GM19035 (cell line): ENCODE results near the gene C2CD2.

Source experiments
- ATAC-seq: cut with Tn5 transposase; IDR thresholded peaks from one replicate; pipeline ENCODE4 v1.9.1; 2021; ENCODE audit not compliant: unreplicated experiment

The C2CD2 gene

GRCh38 chr21:41914965-41915364 lies 38.9 kb downstream of the C2CD2 start:
- no peak for ATAC-seq

- ATAC-seq, result no peak
Measured at GRCh38 chr21:41914358-41914757, 39.5 kb downstream of the C2CD2 start.

GRCh38 chr21:41913230-41913629 lies 40.6 kb downstream of the C2CD2 start:
- ATAC-seq, result no peak

DNA sequence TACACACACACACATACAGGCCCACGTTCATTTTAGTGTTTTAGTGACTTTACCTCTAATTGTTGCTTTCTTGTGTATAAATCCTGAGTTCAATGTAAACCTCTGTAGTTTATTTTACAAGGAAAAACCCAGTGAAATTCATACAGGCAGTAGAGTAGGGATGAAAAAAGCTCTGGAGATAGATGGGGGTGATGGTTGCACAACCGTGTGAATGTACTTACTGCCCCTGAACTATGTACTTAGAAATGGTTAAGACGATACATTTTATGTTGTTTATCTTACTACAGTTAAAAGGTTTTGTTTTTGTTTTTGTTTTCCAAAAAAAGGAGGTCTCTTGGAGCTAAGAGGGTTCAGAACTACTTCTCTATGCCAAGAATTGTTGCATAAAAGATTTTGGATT lies 45.0 kb downstream of the C2CD2 start:
- no peak for ATAC-seq

- no peak for ATAC-seq
Measured at GRCh38 chr21:41907496-41908258, 46.1 kb downstream of the C2CD2 start.

DNA sequence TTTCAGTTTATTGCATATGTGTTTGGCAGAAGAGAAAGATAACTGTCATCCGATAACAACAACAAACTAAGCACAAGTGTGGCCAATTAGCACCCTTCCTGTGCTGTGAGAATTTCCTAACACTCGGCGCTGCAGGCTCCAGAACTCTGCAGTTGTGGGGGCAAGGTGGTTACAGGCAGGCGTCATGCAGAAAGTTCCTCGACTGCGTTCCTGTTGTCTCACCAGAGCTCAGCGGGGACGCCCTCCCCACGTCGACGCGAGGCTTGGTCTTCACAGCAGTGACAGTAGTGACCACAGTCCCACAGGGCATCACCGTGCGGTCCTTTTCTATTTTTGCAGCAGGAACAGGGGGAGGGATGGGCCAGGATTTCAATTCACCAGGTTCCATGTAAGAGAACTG lies 47.0 kb downstream of the C2CD2 start:
- ATAC-seq, result no peak

GRCh38 chr21:41903559-41904351 lies 50.1 kb downstream of the C2CD2 start:
- no peak for ATAC-seq

DNA sequence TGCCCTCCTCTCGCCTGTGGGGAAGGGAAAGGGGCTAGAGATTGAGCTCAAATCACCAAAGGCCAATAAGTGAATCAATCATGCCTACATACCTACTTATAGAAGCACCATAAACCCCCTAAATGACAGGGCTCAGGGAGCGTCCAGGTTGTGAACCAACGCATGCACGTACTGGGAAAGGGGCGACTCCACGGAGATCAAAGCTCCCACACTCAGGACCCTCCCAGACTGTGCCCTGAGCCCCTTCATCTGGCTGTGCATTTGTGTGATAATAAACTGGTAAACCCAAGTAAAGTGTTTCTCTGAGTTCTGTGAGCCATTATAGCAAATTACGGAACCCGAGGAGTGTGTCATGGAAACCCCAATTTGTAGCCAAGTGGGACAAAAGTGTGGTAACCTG lies 50.9 kb downstream of the C2CD2 start:
- no peak for ATAC-seq

- ATAC-seq, result no peak
Measured at GRCh38 chr21:41901782-41902181, 52.0 kb downstream of the C2CD2 start.

DNA sequence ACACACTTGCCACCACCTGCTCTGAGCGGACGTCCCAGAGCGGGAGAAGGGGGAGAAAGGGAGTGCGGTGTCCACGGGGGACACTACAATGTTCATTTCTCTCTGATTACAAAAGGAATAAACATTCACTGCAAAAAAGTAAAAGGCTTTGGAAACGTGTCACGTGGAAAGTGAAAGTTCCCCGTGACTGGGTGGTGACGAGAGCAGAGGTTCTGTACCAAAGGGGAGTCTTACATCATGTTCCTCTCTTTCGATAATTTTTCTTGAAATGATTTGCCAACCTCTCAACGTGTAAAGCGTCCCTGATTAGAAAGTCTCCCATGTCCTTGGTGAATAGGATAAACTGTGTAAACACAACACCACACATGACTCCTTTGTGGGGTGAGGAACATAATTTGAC lies 52.7 kb downstream of the C2CD2 start:
- ATAC-seq, result no peak

DNA sequence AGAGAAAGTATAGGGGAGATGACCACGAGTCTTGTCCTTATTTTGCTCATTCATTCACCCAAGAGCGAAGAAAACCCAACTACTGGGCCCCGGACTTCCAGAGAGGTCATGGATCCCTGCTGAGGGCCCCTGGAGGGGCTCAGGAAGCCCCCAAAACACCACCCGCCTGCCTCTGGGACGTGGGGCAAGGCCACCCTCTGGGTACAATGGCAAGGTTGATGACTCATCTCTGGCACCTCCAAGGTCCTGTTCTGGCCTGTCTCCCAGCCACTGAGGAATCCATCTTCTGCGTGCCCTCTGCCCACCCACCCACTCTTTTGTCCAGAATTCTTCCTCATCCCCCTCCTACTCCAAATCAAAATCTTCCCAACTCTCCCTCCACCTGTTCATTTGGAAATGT lies 53.4 kb downstream of the C2CD2 start:
- no peak for ATAC-seq

GRCh38 chr21:41899426-41900202 lies 54.2 kb downstream of the C2CD2 start:
- no peak for ATAC-seq

DNA sequence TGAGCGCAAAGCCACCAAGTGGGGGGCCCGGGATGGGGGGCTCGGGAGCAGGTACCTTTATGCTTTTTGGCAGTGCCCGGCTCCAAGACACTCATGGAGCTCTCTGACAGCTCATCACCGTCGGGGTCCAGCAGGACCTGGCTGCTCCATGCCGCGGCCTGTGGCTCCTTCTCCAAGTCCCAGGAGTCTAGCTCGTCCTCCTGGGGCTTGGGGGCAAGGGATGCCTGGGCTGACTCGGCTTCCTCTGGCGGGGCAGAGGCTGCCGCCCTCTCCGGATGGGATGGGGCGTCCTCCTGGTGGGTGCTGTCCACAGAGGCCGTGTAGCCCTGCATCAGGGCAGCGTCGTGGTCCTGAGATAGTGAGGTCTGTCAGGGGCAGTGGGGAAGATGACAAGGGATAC lies 54.8 kb downstream of the C2CD2 start:
- ATAC-seq, result no peak

GRCh38 chr21:41897700-41898099 lies 56.1 kb downstream of the C2CD2 start:
- no peak for ATAC-seq

GRCh38 chr21:41897047-41897669 lies 56.7 kb downstream of the C2CD2 start:
- no peak for ATAC-seq

- ATAC-seq, result no peak
Measured at GRCh38 chr21:41895643-41896493, 58.0 kb downstream of the C2CD2 start.

- ATAC-seq, result no peak
Measured at GRCh38 chr21:41894922-41895557, 58.8 kb downstream of the C2CD2 start.

DNA sequence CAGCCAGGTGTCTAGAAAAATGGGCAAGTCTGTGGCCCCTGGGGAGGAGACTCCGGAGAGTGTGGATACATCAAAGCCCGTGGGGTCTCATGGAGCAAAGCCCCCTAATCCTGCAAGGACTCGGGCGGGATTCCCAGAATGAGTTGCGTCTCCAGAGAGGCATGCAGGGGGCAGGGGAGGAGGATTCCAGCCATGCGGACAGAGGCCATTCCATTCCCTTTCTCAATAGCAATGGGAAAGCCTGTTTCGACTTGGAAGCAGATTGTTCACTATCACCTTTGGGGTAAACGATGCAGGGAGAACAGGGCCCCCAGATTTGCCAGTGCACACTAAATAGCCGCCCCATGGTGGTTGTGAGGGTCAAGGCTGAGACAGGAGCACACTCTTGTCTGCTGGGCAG lies 59.3 kb downstream of the C2CD2 start:
- no peak for ATAC-seq

GRCh38 chr21:41892726-41893125 lies 61.1 kb downstream of the C2CD2 start:
- no peak for ATAC-seq

- no peak for ATAC-seq
Measured at GRCh38 chr21:41891132-41891531, 62.7 kb downstream of the C2CD2 start.
